Measurements from ENCODE around the gene SLC9A6.

DNA sequence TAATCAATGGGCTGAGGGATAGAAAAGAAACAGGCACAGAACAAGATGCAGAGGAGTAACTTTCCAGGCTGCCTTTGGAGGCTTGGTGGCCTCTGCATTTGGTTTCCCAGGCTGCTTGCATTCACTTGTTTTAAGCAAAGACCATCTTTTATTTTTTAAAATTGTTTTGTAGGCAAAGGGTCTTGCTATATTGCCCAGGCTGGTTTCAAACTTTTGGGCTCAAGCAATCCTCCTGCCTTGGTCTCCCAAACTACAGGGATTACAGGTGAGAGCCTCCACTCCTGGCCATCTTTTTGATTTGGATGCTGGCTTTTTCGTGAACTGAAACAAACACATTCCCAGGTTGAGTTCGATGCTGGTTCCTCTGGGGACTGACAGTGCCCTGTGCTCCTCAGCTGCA is 74.1 kb downstream of the SLC9A6 start:
- no peak for TF ChIP-seq POLR2A (IDR thresholded peaks at IDR 0.05; ENCODE audit: low read depth, low read length)
- TF ChIP-seq POLR2AphosphoS5 (IDR thresholded peaks at IDR 0.05; ENCODE audit: low read depth, low read length), result no peak
- no peak for TF ChIP-seq TAF1 (IDR thresholded peaks at IDR 0.05; ENCODE audit: borderline replicate concordance, low read depth, low read length)
